Measurements from ENCODE around the gene OSBPL7.

DNA sequence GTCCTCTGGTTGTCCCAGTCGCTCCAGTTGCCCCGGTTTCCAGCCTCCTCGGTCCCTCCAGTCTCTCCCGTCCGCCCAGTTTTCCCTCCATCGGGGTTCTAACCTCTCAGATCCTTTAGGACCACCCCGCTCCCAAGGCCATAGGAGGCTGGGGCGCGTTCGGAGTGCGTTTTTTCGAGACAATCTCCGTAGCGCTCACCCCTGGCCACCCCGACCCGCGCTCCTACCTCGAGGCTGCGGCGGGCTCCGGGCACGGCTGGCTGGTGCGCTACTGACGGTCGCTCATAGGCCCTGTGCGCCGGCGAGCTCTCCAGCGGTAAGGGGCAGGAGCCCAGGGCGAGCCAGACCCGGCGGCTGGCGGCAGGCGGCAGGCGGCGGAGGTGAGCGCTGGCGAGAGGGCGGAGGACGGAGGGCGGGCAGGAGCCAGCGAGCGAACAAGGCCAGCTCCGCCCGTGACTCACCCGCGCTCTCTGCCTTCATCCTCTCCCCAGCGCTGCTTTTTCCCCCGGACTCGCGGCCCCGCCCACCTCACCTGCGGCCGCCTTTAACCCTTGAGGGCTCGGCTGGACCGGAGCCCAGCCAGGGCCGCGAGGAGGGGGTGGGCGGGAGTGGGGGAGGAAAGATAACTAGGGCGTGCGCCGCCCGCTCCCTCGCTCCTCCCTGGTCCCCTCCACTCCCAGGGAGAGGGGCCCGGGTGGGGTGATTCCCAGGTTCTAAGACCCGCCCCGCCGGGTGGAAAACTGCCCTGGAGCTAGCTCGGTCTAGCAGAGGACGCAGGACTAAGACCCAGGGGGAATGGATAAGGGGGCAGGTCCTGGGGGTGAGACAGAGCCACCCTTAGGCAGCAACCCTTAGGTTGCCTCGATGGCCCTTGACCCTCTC is 29.3 kb upstream of the OSBPL7 start, which contains the start of gene SP6:
- TF ChIP-seq, protein P1, sequence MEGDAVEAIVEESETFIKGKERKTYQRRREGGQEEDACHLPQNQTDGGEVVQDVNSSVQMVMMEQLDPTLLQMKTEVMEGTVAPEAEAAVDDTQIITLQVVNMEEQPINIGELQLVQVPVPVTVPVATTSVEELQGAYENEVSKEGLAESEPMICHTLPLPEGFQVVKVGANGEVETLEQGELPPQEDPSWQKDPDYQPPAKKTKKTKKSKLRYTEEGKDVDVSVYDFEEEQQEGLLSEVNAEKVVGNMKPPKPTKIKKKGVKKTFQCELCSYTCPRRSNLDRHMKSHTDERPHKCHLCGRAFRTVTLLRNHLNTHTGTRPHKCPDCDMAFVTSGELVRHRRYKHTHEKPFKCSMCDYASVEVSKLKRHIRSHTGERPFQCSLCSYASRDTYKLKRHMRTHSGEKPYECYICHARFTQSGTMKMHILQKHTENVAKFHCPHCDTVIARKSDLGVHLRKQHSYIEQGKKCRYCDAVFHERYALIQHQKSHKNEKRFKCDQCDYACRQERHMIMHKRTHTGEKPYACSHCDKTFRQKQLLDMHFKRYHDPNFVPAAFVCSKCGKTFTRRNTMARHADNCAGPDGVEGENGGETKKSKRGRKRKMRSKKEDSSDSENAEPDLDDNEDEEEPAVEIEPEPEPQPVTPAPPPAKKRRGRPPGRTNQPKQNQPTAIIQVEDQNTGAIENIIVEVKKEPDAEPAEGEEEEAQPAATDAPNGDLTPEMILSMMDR (IDR thresholded peaks at IDR 0.05; ENCODE audit: insufficient read depth, low read depth, low read length): no peak
- peak; percentile 9 for TF ChIP-seq EZH2 (IDR thresholded peaks at IDR 0.05; ENCODE audit: insufficient read depth, low read length)

Measured in astrocyte (in vitro differentiated cells and primary cell).